Islet precursor cell (in vitro differentiated cells): Measurements from ENCODE around the gene DRD4.
"Not testable (repeated sequence)": the region's sequence is repeated elsewhere in the genome, so short reads cannot be mapped to it uniquely, and the experiment has no call there.

Experiments
- DNase-seq: peaks from one replicate; pipeline ENCODE4 v3.0.0-alpha.2; 2018

Gene DRD4

DNA sequence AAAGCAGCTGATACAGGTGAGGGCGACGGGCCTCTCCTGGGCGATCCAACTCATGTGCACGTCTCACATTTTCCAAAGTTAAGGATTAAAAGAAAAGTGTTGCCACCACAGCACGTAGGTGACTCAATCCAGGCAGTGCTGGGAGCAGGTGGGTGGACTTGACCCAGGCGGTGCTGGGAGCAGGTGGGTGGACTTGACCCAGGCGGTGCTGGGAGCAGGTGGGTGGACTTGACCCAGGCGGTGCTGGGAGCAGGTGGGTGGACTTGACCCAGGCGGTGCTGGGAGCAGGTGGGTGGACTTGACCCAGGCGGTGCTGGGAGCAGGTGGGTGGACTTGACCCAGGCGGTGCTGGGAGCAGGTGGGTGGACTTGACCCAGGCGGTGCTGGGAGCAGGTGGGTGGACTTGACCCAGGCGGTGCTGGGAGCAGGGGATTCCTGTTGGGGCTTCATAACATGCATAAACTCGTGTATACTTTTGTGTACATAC, 10.6 kb downstream of the DRD4 start:
- DNase-seq: not testable (repeated sequence)

DNA sequence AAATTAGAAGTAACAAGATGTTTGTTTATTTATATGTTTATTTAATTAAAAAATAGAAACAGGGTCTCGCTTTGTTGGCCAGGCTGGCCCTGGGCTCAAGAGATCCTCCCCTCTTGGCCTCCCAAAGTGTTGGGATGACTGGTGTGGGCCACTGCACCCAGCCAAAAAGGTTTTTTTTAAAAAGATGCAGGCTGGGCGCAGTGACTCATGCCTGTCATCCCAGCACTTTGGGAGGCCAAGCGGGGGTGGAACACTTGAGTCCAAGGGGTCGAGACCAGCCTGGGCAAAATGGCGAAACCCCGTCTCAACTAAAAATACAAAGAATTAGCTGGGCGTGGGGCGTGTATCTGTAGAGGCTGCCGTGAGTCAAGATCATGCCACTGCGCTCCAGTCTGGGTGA, 13.4 kb downstream of the DRD4 start:
- DNase-seq: no peak

GRCh38 chr11:653136-653535, 16.1 kb downstream of the DRD4 start:
- not testable (repeated sequence) for DNase-seq

DNA sequence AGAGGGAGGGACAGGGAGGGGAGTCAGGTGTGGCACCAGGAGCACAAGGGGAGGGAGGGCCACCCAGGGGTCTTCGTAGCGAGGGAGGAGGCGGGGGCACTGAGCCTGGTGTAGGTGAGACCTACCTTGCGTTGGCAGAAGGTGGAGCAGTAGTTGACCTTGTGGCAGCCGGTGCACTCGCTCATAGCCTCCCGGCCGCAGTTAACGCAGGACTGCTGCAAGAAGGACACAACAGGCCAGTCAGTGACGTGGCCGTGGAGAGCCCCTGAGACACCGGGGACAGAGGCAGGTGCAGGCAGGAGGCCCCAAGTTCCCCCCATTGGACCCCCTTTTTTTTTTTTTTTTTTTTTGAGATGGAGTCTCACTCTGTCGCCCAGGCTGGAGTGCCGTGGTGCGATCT, 16.8 kb downstream of the DRD4 start:
- no peak for DNase-seq

DNA sequence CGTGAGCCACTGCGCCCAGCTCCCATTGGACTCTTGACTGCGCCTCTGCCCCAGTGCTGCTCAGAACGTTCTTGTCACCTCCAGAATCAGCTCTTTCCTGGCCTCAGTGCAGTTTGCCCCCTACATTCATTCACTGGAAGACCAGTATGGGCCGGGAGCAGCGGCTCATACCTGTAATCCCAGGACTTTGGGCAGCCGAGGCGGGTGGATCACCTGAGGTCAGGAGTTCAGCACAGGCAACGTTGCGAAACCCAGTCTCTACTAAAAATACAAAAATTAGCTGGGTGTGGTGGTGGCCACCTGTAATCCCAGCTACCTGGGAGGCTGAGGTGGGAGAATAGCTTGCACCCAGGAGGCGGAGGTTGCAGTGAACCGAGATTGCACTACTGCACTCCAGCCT, 17.4 kb downstream of the DRD4 start:
- not testable (repeated sequence) for DNase-seq

GRCh38 chr11:655036-655726, 18.1 kb downstream of the DRD4 start:
- no peak for DNase-seq

DNA sequence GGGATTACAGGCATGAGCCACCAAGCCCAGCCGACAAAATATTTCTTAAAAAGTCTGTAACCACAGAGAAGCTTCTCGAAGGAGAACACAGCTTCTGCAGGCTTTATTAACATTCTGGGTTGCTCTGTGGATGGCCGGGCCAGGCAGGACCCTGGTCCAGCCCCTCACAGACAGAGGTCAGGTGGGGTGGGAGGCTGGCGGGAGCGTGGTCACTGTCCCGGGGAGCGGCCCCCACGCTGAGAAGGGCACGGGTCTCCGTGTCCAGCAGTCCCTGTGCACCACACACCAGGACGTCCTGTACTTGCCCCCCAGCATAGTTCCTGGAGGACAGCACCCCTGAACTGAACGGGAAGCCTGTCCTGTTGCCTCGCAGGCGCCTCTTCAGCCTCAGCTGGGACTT, 19.4 kb downstream of the DRD4 start:
- no peak for DNase-seq

DNA sequence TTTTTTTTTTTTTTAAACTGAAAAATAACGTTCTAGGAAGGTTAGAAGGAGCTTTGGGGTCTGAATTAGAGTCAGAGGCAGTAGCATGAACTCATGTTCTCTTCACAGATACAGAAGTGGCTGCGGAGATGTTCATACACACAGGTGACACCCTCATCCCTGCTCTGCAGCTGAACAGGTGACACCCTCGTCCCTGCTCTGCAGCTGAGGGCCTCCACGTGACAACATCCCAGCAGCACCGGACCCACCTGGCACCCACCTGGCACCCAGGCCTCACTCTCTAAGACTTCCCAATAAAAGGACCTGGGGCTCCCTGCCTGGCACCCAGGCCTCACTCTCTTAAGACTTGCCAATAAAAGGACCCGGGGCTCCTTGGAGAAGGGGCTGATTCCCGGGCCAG, 19.8 kb downstream of the DRD4 start:
- no peak for DNase-seq

DNA sequence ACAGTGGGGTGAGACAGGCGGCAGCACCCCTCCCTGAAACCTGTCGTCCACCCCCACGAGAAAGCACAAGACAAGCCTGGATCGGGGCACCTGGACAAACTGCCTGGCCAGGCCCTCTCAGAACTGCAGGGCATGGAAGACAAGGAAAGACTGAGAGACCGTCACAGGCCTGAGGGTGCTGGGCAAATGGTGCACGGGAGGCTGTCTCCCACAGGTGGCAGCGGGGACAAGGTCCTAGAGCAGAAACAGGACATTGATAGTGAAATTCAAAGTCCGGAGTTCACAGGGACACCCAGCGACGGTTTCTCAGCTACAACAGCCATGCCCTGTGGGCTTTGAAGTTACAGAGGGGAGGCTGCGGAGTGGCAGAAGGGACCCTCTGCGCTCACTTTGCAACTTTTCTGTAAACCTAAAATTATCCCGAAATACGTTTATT, 20.6 kb downstream of the DRD4 start:
- no peak for DNase-seq

GRCh38 chr11:659532-660085, 22.5 kb downstream of the DRD4 start:
- DNase-seq: peak; percentile 34

DNA sequence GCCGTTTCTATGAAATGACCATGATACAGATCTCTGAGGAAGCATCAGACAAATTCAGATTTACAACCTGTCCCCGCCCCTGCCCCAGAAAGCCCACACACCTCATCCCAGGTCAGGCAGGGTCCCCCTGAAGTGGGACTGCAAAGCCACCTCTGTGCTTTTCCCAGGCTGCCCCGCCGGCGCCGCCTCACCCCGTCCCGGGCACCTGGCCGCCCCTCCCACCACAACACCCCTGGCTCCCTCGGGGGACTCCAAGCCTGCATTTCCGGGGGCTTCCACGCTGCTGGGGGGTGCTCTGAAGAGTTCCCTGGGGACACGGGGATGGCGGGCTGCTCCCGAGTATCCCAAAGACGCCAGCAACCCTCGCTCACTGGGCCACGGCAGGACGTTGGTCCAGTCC, 23.2 kb downstream of the DRD4 start:
- no peak for DNase-seq

DNA sequence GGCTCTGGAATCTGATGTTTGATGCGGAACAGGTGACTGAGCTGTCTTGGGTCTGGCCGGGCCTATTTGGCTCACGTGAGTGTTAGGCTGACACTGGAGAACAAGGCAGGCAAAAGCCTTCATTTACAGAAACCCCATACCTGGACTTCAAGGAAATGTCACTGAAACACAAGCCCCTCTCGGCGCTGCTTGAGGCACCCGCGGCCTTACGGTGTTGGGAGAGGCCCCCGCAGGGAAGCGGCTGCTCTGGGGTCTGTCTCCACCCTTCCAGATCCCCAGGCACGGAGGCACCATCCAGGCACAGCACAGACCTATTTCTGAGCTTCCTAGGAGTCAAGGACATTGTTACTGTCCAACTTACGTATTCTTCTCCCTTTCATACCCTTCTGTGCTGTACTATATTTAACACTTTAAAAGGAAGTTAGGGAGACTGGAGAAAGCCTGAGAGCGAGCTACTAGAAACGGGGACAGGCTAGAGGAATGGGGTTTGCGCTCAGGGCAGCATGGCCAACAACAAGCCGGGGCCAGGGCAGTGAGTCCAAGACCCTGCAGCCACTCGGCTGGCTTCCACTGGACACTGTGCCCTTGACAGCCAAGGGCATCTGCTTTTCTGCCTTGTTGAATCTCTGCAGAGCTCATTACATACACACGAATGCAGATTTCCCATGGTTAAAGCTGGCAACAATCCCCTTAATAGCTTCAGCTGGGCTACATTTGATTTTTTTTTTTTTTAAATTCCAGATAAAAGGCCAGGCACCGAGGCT, 23.8 kb downstream of the DRD4 start:
- no peak for DNase-seq

DNA sequence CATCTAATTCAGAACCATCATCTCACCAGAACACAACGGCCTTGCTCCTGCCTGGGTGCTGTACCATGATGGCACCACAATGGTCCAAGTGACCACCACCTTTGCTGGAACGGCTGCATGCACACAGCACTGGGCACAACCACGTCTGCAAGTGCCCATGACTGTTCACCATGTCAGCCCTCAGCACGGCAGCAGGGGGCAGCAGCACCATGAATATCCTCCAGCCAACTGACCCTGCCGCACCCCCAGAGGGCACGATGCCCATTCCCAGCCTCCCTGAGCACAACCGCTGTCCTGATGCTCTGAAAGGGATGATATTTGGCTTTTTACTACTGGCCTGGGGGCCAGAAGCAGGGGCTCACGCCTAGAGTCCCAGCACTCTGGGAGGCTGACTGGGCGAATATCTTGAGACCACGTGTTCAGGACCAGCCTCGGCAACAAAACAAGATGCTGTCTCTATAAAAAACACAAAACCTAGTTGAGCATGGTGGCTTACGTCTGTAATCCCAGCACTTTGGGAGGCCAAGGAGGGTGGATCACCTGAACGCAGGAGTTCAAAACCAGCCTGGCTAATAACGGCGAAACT, 25.7 kb downstream of the DRD4 start:
- DNase-seq: peak; percentile 78

- no peak for DNase-seq
Observed at GRCh38 chr11:665062-665703, 28.1 kb downstream of the DRD4 start.

DNA sequence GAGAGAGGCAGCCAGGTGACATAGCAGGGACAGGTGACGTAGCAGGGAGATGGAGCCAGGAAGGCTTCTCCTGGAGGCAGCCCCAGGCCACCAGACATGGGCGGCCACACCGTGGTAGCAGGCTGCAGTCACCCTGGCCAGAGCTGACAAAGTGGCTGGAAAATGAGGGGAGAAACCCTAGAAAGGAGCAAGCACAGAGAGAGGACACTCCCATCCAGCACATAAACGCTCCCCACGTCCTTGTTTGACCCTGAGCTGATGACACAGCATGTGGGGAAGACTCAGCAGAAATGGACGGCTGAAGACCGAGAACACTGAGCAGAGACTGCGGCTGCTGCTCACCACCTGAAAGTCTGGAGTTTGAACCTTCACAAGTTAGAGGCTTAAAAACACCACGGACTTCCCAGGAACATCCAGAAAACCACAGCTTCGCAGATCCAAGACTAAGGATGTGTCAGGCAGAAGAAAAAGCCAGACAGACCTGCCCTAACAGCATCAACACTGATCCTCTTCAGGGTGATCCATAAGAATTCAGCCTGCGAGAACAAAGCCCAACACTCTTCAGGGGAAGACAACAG, 28.7 kb downstream of the DRD4 start:
- no peak for DNase-seq

DNA sequence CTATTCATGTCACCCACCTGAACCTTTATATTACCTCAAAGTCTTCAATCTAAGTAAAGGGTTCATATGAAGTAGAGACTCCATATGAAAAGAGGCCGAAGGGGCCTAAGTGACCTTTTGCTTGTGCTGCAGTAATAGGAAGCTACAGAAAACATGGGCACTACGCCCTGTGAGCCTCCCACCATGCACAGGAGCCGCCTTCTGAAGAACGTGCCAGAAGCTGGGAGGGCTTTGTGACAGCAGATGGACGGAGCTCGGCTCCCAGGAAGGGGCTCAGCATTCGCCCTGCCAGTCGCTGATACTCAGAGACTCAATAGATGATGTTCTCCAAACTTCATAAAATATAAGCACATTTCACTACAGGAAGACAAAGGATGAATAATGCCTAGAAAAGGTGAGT, 36.8 kb downstream of the DRD4 start:
- no peak for DNase-seq

DNA sequence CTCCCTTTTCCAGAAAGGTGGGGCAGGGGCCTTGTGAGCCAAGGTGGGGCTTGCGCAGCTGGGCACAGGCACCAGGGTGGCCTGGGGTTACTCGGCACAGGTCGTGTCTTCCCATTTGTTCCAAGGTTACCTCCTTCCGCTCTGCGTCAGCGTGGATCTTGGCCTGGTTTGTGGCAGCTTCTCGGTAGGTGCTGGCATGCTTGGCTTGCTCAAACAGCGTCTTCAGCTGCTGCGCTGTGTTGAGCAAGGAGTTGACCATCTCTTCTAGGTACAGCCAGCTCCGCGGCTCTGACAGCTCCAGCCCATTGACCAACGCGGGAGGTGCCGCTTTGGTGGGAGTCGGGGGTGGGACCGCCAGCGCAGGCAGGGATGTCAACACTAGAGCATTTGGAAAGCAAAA, 37.3 kb downstream of the DRD4 start:
- no peak for DNase-seq

GRCh38 chr11:678297-678696, 41.2 kb downstream of the DRD4 start:
- no peak for DNase-seq

DNA sequence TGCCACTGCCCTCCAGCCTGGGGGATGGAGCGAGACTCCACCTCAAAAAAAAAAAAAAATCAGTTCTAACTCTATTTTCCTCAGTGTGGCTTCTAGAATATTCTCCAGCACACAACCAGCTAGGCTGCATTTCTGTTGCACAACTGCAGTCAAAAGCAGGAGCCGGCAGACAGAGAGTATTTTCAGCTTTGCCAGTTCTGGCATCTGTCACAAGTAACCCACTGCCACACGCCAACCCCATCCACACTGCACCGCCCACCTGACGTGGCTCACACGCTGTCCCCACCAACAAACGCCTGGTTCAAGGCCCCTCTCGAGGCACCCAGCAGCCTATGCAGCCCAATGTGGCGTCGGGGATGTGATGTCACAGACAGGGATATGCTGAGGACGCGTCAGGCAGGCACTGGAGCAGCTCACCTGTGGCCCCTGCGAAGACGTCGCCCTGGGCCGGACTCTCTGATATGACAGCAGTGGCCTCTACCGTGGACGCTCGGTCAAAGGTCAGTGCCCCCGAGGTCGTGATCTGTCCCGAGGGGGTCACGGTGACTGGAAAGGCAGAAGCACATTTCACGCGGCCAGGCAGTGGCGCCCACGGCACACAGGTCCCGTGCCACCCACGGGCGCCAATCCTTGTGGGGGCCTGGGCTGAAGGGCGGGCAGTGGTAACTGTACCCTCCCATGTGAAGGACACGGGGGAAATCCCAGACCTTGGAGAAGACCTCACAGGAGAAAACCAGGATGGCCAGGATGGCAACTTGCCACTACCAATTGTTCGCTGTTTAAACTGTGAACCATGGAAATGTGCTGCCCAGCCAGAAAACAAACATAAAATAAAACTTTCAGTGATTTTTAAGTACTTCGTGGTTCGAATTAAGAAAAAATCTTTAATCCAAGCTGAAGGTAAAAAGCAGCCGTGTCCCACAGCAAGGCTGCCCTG, 42.5 kb downstream of the DRD4 start:
- no peak for DNase-seq

DNA sequence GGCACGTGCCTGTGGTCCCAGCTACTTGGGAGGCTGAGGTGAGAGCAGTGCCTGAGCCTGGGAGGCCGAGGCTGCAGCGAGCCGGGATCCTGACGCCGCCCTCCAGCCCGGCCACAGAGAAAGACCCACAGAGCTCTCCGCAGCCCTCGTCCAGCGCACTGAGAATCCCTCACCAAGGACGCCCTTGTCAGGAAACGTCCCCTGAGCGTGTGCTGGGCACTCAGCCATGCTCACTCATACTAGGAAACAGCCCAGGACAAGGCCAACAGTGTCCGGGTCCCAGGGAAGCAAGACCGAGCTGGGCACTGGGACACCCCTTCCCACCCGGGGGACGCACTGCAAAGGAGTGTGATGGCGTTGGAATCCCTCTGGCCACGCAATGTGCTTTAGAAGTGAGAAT, 43.4 kb downstream of the DRD4 start:
- no peak for DNase-seq

DNA sequence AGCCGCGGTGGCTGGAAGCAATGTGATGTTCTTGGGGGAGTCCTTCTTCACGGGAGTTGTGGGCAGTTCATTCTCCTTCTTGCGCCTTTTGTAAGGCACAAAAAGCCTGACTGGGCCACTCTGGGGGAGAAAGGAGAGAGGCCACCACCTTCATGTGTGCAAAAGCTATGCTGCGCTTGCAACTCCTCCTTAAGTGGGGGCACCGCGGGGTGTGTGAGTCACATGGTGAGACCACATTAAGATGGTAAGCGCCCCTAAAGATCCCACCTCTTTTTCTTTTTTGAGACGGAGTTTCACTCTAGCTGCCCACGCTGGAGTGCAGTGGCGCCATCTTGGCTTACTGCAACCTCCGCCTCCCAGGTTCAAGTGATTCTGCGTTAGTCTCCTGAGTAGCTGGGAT, 43.9 kb downstream of the DRD4 start:
- no peak for DNase-seq
